ENCODE data around the gene ZNF232.
A peak's percentile ranks its signal among the peaks of the same experiment; 100 is the strongest.
"Not testable (repeated sequence)": the region's sequence is repeated elsewhere in the genome, so short reads cannot be mapped to it uniquely, and the experiment has no call there.

ZNF232 gene

GRCh38 chr17:5111402-5112204 lies at the start of gene ZNF232:
Gene ZNF232 (minus strand): TSS chr17:5111878. CDS start chr17:5111822, 56 bp downstream.
- DNase-seq = peak; percentile 69

GRCh38 chr17:5160702-5161101 lies 49.0 kb upstream of the ZNF232 start:
- not testable (repeated sequence) for DNase-seq

DNA sequence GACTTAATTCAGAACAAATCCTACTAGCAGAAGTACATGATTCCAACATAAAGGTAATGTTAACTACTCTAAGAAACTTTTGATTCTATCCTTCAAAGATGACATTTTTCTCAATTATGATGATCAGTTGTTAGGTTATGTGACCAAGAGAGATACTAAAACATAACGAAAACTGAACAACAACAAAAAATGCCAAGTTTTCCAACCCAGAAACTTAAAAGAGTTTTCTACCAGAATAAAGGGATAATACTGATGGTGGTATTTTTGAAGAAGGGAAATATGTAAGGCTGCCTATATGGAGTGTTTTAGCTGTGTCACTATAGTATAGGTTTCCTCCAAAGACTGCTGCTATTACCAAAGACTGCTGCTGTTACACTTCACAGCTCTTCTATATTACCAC lies 34.4 kb upstream of the ZNF232 start:
- DNase-seq = not testable (repeated sequence)

DNA sequence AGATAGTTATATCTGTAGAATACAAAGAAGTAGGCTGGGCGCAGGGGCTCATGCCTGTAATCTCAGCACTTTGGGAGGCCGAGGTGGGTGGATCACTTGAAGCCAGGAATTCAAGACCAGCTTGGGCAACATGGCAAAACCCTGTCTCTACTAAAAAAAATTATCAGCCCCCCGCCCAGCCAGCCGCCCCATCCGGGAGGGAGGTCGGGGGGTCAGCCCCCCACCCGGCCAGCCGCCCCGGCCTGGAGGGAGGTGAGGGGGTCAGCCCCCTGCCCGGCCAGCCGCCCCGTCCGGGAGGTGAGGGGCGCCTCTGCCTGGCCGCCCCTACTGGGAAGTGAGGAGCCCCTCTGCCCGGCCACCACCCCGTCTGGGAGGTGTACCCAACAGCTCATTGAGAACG lies 31.2 kb upstream of the ZNF232 start:
- not testable (repeated sequence) for DNase-seq

DNA sequence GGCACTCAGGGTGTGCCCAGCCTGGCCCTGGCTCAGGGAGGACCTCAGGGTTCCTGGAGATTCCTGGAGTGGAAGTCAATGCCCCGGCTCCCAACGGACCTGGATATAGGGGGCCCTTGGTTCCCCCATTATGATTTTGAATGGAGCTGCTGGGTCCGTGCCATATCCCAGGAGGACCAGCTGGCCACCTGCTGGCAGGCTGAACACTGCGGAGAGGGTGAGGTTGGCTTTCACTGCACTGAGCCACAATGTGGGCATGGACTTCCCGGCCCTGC lies 27.7 kb upstream of the ZNF232 start:
- no peak for DNase-seq

- no peak for DNase-seq
Measured at GRCh38 chr17:5138616-5139457, 27.2 kb upstream of the ZNF232 start.

DNA sequence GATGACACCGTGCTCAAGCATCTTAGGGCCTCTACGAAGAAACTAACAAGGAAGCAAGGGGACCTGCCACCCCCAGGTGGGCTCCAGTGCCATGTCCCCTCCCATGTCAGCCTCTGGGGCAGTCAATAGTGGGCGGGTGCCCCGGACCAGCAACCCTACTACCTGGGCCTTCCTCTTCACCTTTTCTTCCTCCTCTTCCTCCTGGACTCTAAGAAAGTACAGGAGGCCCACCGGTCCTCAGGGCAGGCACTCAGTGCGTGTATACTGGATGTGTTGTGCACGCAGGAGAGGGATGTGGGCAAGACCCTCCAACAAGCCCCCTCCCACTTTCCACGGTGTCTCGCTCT lies 26.5 kb upstream of the ZNF232 start:
- DNase-seq = not testable (repeated sequence)

- not testable (repeated sequence) for DNase-seq
Measured at GRCh38 chr17:5137511-5138197, 26.0 kb upstream of the ZNF232 start.

- DNase-seq = not testable (repeated sequence)
Measured at GRCh38 chr17:5136580-5137412, 25.1 kb upstream of the ZNF232 start.

- no peak for DNase-seq
Measured at GRCh38 chr17:5135726-5136579, 24.3 kb upstream of the ZNF232 start.

GRCh38 chr17:5135131-5135712 lies 23.5 kb upstream of the ZNF232 start:
- not testable (repeated sequence) for DNase-seq

DNA sequence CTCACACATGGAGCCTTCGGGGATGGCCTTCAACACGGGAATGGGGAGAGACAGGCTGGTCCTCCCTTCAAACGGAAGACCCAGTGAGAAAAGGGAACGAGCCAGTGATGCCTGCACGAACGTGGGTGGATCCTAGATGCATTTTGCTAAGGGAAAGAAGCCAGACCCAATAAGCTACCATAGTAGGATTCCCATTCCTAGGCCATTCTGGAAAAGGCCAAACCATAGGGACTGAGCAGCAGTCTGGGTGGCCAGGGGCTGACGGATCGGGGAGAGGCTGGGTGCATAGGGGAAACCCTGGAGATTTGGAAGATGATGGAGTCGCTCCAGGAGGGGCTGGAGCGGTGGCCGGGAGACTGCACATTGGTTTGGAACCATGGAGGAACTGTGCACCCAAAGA lies 22.9 kb upstream of the ZNF232 start:
- not testable (repeated sequence) for DNase-seq

DNA sequence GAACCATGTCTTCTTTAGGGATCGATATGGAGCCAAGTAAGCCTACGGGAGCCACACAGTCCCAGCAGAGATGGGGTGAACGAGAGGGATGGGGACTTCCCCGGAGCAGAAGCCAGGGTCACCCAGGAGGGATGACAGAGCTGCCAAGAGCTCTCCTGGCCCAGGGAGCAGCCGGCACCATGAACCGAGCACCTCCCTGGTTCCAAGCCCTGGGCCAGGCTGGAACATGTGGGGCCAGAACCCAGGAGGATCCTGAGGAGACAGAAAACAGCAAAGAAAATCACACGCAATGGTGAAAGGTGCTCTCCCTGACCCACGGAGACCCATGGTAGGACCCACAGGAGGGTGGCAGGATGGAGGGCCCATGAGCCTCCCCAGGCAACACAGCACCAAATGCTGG lies 22.3 kb upstream of the ZNF232 start:
- not testable (repeated sequence) for DNase-seq

- DNase-seq = no peak
Measured at GRCh38 chr17:5133311-5133710, 21.6 kb upstream of the ZNF232 start.

GRCh38 chr17:5132503-5133225 lies 21.0 kb upstream of the ZNF232 start:
- not testable (repeated sequence) for DNase-seq

DNA sequence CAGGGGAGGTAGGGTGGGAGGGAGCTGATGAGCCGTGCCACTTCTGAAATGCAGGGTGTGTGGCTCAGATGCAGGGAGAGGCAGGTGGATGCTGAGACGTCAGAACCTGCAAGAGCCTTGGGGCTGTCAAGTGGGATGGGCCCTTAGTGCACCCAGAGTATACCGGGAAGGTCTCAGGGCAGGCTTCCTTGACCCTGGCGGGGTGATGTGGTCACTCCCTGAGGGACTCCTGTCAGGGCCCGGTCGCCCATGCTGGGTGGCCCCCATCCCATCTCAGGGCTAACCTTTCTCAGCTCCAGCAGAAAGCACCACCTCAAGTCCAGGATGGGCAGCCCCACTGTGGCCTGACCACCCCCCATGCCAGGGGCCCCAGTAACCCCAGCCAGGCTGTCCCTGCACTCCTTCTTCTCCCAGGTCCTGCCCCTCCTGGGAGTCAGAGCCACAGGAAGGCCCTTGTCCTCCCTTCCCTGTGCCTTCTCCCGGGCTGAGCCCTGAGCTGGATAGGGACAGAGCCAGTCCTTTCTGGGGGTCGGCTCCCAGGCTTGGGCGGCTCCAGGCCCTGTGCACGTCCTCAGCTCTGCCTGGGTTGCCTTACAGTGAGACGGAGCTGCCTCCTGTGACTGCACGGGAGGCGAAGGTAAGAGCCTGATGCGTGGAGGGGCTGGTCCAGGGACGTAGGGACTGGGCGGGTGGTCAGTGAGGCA lies 20.3 kb upstream of the ZNF232 start:
- DNase-seq = not testable (repeated sequence)

DNA sequence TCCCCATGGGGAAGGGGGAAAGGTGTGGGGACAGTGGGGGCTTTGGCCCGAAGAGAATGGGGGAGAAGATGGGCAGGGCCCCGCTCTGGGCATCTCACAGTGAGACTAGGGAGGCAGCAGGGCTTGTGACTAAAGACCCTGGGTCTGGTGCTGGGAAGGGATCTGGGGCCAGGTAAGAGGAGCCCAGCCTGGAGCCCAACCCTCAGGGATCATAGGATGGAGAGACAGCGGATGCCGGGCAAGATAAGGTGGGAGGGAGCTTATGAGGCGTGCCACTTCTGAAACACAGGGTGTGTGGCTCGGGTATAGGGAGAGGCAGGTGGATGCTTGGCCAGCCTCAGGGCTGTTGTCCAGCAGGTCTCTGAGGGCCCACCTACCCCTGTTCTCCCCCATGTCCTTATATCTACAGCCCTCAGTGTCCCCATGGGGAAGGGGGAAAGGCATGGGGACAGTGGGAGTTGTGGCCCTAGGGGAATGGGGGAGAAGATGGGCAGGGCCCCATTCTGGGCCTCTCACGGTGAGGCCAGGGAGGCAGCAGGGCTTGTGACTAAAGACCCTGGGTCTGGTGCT lies 19.6 kb upstream of the ZNF232 start:
- DNase-seq = no peak

- DNase-seq = not testable (repeated sequence)
Measured at GRCh38 chr17:5130687-5131086, 19.0 kb upstream of the ZNF232 start.

- DNase-seq = not testable (repeated sequence)
Measured at GRCh38 chr17:5130261-5130660, 18.6 kb upstream of the ZNF232 start.

DNA sequence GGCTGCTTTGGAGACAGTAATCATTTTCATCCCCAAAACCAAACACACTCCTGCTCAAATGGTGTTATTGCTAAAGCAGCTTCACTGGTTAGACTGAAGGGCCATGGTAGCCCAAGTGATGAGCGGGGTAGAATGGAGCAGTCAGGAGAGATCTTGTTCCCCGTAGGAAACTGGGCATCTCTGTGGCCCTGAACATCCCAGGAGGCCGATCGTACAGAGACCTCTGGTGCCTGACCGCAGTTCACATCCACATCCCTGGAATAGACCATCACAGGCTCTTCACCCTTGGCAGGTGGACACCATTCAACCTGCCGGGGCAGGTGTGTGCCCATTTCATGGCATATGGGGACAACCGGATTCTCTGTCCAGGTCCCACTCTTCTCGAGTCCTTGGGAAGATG lies 18.1 kb upstream of the ZNF232 start:
- DNase-seq = not testable (repeated sequence)

Measured in NCI-H1436 treated with DMSO at 0.1 percent for 48 hours (cell line).